Mesenchymal stem cell (in vitro differentiated cells and primary cell): Measurements from ENCODE around the gene OR51B2.

Experiments used
- DNase-seq: peaks from one replicate; pipeline ENCODE4 v3.0.0-alpha.2; 2013
- H2AFZ ChIP-seq: one replicate; pipeline ENCODE4 v1.6.1; 2013; ENCODE audit warnings: low read depth, mild to moderate bottlenecking, control low read depth, inconsistent platforms, low read length, moderate library complexity
- H2AK5ac ChIP-seq: 2 replicates; pipeline ENCODE4 v1.6.1; 2013; ENCODE audit warnings: low read length, moderate library complexity, mild to moderate bottlenecking, inconsistent platforms; ENCODE audit not compliant: severe bottlenecking
- H2BK120ac ChIP-seq: one replicate; pipeline ENCODE4 v1.6.1; 2013; ENCODE audit warnings: low read depth, mild to moderate bottlenecking, inconsistent platforms, low read length, moderate library complexity
- H2BK12ac ChIP-seq, 2 experiments: one replicate each; pipeline ENCODE4 v1.6.1; 2013; ENCODE audit warnings: inconsistent platforms in 2 of 2, low read length in 2 of 2, mild to moderate bottlenecking in 2 of 2, moderate library complexity in 2 of 2, control low read depth in 1 of 2
- H2BK15ac ChIP-seq: one replicate; pipeline ENCODE4 v1.6.1; 2013; ENCODE audit warnings: mild to moderate bottlenecking, low read depth, inconsistent platforms; ENCODE audit not compliant: poor library complexity, severe bottlenecking
- H2BK5ac ChIP-seq: 2 replicates; pipeline ENCODE4 v1.6.1; 2013; ENCODE audit warnings: low read depth, mild to moderate bottlenecking, low read length, control low read depth, inconsistent platforms; ENCODE audit not compliant: poor library complexity, severe bottlenecking
- H3K14ac ChIP-seq, 2 experiments: one replicate each; pipeline ENCODE4 v1.6.1; 2013; ENCODE audit warnings: inconsistent platforms in 2 of 2, low read length in 2 of 2, control low read depth in 1 of 2, mild to moderate bottlenecking in 1 of 2, moderate library complexity in 1 of 2
- H3K18ac ChIP-seq, 2 experiments: one replicate each; pipeline ENCODE4 v1.6.1; 2013; ENCODE audit warnings: inconsistent platforms in 2 of 2, low read length in 2 of 2, control low read depth in 1 of 2, low read depth in 1 of 2, mild to moderate bottlenecking in 1 of 2
- H3K23ac ChIP-seq, 2 experiments: one replicate each; pipeline ENCODE4 v1.6.1; 2013; ENCODE audit warnings: inconsistent platforms in 2 of 2, low read length in 2 of 2, mild to moderate bottlenecking in 2 of 2, moderate library complexity in 2 of 2, control low read depth in 1 of 2
- H3K27ac ChIP-seq: 2 replicates; pipeline ENCODE4 v1.5.1; 2013; ENCODE audit warnings: mild to moderate bottlenecking, moderate library complexity, low read length, control low read depth, inconsistent platforms; ENCODE audit not compliant: poor library complexity, severe bottlenecking
- H3K27me3 ChIP-seq, 2 experiments: 2 replicates each; pipeline versions ENCODE4 v1.6.1 to v1.7.0; 2013; ENCODE audit warnings: low read length in 2 of 2, mild to moderate bottlenecking in 2 of 2, moderate library complexity in 2 of 2, control low read depth in 1 of 2, inconsistent platforms in 1 of 2; ENCODE audit not compliant: control insufficient read depth in 1 of 2, insufficient read depth in 1 of 2
- H3K36me3 ChIP-seq, 2 experiments: 2 replicates each; pipeline versions ENCODE4 v1.6.1 to v1.7.0; 2013; ENCODE audit warnings: low read length in 2 of 2, control low read depth in 1 of 2, inconsistent platforms in 1 of 2, low read depth in 1 of 2, mild to moderate bottlenecking in 1 of 2; ENCODE audit not compliant: insufficient read depth in 2 of 2, control insufficient read depth in 1 of 2
- H3K4ac ChIP-seq, 2 experiments: one replicate each; pipeline ENCODE4 v1.6.1; 2013; ENCODE audit warnings: inconsistent platforms in 2 of 2, low read length in 2 of 2, mild to moderate bottlenecking in 2 of 2, moderate library complexity in 2 of 2, control low read depth in 1 of 2, low read depth in 1 of 2
- H3K4me1 ChIP-seq: 2 replicates; pipeline ENCODE4 v1.6.1; 2013; ENCODE audit warnings: low read depth, low read length, control low read depth; ENCODE audit not compliant: control insufficient read depth, insufficient read depth
- H3K4me2 ChIP-seq: 2 replicates; pipeline ENCODE4 v1.6.1; 2013; ENCODE audit warnings: low read length, mild to moderate bottlenecking, inconsistent platforms; ENCODE audit not compliant: poor library complexity, severe bottlenecking
- H3K4me3 ChIP-seq, 2 experiments: 2 replicates each; pipeline versions ENCODE4 v1.5.1 to v1.7.0; 2013; ENCODE audit warnings: low read length in 2 of 2, mild to moderate bottlenecking in 2 of 2, control low read depth in 1 of 2, low read depth in 1 of 2; ENCODE audit not compliant: insufficient read depth in 1 of 2
- H3K79me1 ChIP-seq: replicated peaks from 2 replicates; pipeline ENCODE4 v1.6.1; 2013; ENCODE audit warnings: mild to moderate bottlenecking, control low read depth, low read length, inconsistent platforms; ENCODE audit not compliant: poor library complexity, severe bottlenecking
- H3K9ac ChIP-seq: 2 replicates; pipeline ENCODE4 v1.7.0; 2013; ENCODE audit warnings: mild to moderate bottlenecking, low read length, moderate library complexity
- H3K9me3 ChIP-seq: 2 replicates; pipeline ENCODE4 v1.7.0; 2013; ENCODE audit warnings: mild to moderate bottlenecking, low read length; ENCODE audit not compliant: control insufficient read depth
- H4K8ac ChIP-seq: one replicate; pipeline ENCODE4 v1.6.1; 2013; ENCODE audit warnings: inconsistent platforms, mild to moderate bottlenecking, low read length, moderate library complexity
- H4K91ac ChIP-seq: one replicate; pipeline ENCODE4 v1.6.1; 2013; ENCODE audit warnings: mild to moderate bottlenecking, low read length, inconsistent platforms
- WGBS: methylation state at CpG from one replicate; pipeline ENCODE4 v1.1.7; 2013; ENCODE audit warnings: mixed read lengths; 5-methylcytosine and 5-hydroxymethylcytosine counted together

OR51B2 gene

DNA sequence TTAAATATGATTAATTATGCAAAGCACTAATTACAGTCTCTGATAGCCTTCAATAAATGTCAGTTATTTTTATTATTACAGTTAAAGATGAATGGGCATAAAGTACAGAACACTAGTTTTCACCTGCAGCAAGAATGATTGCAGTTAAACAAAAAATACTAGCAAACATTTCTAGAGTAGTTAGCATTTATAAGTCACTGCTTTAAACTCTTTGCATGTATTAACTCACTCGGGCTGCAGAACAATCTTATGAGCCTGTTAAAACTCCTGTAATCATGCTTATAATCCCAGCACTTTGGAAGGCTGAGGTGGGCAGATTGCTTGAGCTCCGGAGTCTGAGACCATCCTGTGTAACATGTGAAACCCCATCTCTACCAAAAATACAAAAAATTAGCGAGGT lies 37.2 kb downstream of the OR51B2 start:
- no peak overlapping the region for H3K14ac ChIP-seq
- no peak overlapping the region for H3K23ac ChIP-seq
- no peak overlapping the region for H4K8ac ChIP-seq
- no peaks in the 10 kb centered on the region for H3K27me3 ChIP-seq
- H3K4ac ChIP-seq, result no peak overlapping the region
- whole genome bisulfite sequencing, result 86% methylated on average over 2 of the region's 3 CpGs
- H3K36me3 ChIP-seq, result no peaks in the 10 kb centered on the region
- no peak overlapping the region for H2BK120ac ChIP-seq
- H2AK5ac ChIP-seq, result no peak overlapping the region
- H3K79me1 ChIP-seq, result no peaks in the 10 kb centered on the region
- H3K18ac ChIP-seq, result no peak overlapping the region
- H3K4me3 ChIP-seq, result no peak overlapping the region
- H3K9me3 ChIP-seq, result no peaks in the 10 kb centered on the region
- no peak overlapping the region for H3K9ac ChIP-seq
- no peak overlapping the region for H4K91ac ChIP-seq
- no peak overlapping the region for H2BK15ac ChIP-seq
- no peak overlapping the region for H2BK5ac ChIP-seq
- DNase-seq, result no peak
- no peak overlapping the region for H2BK12ac ChIP-seq
- no peak overlapping the region for H3K27ac ChIP-seq
- H2AFZ ChIP-seq, result no peak overlapping the region
- H3K4me2 ChIP-seq, result no peak overlapping the region
- H3K4me1 ChIP-seq, result no peaks in the 10 kb centered on the region

DNA sequence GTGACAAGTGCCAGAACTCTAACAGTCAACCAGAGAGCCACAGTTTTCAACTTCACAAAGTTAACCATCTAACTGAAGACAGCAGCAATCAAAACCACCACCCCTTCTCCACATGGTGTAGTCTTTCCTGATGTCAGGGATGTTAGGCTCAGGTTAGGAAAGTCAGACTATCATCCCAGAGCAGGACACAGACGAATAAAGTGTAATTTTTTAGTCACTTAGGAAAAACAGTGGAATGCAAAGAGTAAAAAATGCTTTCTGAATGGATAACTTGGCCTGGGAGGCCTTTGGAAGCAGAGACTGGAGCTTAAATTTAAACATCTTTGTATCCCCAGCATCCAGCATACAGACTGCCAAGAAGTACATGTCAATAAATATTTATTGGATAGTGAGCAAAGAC lies 37.7 kb downstream of the OR51B2 start:
- no peak overlapping the region for H3K4ac ChIP-seq
- H3K9me3 ChIP-seq, result no peaks in the 10 kb centered on the region
- no peak overlapping the region for H4K91ac ChIP-seq
- no peak overlapping the region for H2BK15ac ChIP-seq
- no peak overlapping the region for H2AFZ ChIP-seq
- H3K27ac ChIP-seq, result no peak overlapping the region
- H3K23ac ChIP-seq, result no peak overlapping the region
- no peaks in the 10 kb centered on the region for H3K27me3 ChIP-seq
- H3K4me1 ChIP-seq, result no peaks in the 10 kb centered on the region
- DNase-seq, result no peak
- no peak overlapping the region for H3K18ac ChIP-seq
- H3K36me3 ChIP-seq, result no peaks in the 10 kb centered on the region
- 100% methylated on average over 1 of the region's 1 CpG for WGBS
- H3K4me2 ChIP-seq, result no peak overlapping the region
- H4K8ac ChIP-seq, result no peak overlapping the region
- H3K79me1 ChIP-seq, result no peaks in the 10 kb centered on the region
- H2AK5ac ChIP-seq, result no peak overlapping the region
- no peak overlapping the region for H3K9ac ChIP-seq
- no peak overlapping the region for H3K14ac ChIP-seq
- H2BK12ac ChIP-seq, result no peak overlapping the region
- no peak overlapping the region for H2BK120ac ChIP-seq
- H2BK5ac ChIP-seq, result no peak overlapping the region
- H3K4me3 ChIP-seq, result no peak overlapping the region

DNA sequence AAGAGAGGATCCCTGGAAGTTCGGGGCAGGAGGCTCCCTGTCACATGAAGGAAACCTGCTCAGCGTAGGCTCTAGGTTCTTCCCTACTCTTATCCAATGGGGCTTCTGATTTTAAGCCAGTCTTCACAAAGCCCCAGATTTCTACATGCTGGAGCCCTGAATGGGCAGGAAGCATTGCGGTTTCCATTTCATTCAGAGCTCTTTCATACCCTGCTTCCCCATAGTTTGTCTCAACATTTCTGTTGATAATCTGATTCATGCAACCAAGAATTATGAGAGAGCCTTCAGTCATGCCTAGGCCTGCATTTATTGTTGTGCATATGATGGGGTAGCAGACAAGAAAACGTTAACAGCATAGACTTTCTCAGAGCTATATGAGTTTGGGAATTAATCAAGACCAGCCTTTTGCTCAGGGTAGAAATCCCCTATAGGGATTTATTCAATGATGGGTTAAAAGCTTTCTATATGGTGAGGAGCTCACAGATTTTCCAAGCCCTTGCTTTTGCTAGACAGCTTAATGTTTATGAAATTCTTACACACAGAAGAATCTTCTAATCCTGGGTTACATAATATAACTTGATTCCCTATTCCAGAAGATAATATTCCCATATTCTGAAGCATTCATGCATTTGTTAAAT lies 38.3 kb downstream of the OR51B2 start:
- Histone ChIP-seq H2BK5ac (no peak overlapping the region), H2BK120ac (no peak overlapping the region), H3K4ac (no peak overlapping the region), H3K9me3 (no peaks in the 10 kb centered on the region), H3K4me2 (no peak overlapping the region), H3K36me3 (no peaks in the 10 kb centered on the region), H3K14ac (no peak overlapping the region), H4K91ac (no peak overlapping the region), H3K27me3 (no peaks in the 10 kb centered on the region), H3K23ac (no peak overlapping the region), H3K18ac (no peak overlapping the region), H3K79me1 (no peaks in the 10 kb centered on the region), H2BK12ac (no peak overlapping the region), H2AFZ (no peak overlapping the region), H3K27ac (no peak overlapping the region), H3K4me3 (no peak overlapping the region), H3K4me1 (peaks cover 3% of the 10 kb centered on the region), H4K8ac (no peak overlapping the region), H2BK15ac (no peak overlapping the region), H2AK5ac (no peak overlapping the region), H3K9ac (no peak overlapping the region)
- WGBS, result 91% methylated on average over 4 of the region's 4 CpGs
- DNase-seq, result no peak

DNA sequence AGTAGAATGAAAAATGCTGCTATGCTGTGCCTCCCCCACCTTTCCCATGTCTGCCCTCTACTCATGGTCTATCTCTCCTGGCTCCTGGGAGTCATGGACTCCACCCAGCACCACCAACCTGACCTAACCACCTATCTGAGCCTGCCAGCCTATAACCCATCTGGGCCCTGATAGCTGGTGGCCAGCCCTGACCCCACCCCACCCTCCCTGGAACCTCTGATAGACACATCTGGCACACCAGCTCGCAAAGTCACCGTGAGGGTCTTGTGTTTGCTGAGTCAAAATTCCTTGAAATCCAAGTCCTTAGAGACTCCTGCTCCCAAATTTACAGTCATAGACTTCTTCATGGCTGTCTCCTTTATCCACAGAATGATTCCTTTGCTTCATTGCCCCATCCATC lies 39.5 kb downstream of the OR51B2 start:
- Histone ChIP-seq H3K18ac (no peak overlapping the region), H2AK5ac (no peak overlapping the region), H4K91ac (no peak overlapping the region), H3K9me3 (no peaks in the 10 kb centered on the region), H3K36me3 (no peaks in the 10 kb centered on the region), H3K4me2 (no peak overlapping the region), H2BK120ac (no peak overlapping the region), H3K27me3 (no peaks in the 10 kb centered on the region), H3K4me1 (peaks cover 3% of the 10 kb centered on the region), H3K27ac (no peak overlapping the region), H3K14ac (no peak overlapping the region), H2BK12ac (no peak overlapping the region), H2BK15ac (peak overlapping the region; percentile 61), H2BK5ac (no peak overlapping the region), H3K79me1 (no peaks in the 10 kb centered on the region), H3K4ac (no peak overlapping the region), H3K23ac (no peak overlapping the region), H2AFZ (no peak overlapping the region), H4K8ac (no peak overlapping the region), H3K4me3 (no peak overlapping the region), H3K9ac (no peak overlapping the region)
- 91% methylated on average over 2 of the region's 2 CpGs for WGBS
- no peak for DNase-seq
